PC-3 (cell line): ENCODE results near the gene TMEM190. TPM values are rescaled to one million over a fixed set of nuclear protein-coding genes. Genes with fewer than 3 reads are reported as not detected.

Experiments
- ATAC-seq: fragments of 200-7000 bp; cut with Tn5 transposase; 2 replicates; pipeline ENCODE4 v1.9.1; 2020; ENCODE audit warnings: mild to moderate bottlenecking, moderate library complexity
- BruUV-seq: library from RNA; stranded (reverse); fragments of 400-500 nt; replicated peaks from 2 replicates; lab custom pipeline; 2021; lab: Mats Ljungman, UMichigan
- CTCF ChIA-PET: fragments of 300-600 bp; sonication (Branson Sonifier 250); formaldehyde crosslinking; loops from one replicate; lab custom pipeline; 2022; ENCODE audit warnings: antibody characterized with exemption; lab: Charles Lee
- POLR2A ChIA-PET: fragments of 300-600 bp; sonication (Branson Sonifier 250); formaldehyde crosslinking; loops from one replicate; lab custom pipeline; 2022; ENCODE audit warnings: antibody characterized with exemption; ENCODE audit not compliant: unreplicated experiment; lab: Charles Lee
- DNase-seq: peaks from one replicate; pipeline ENCODE4 v3.0.0-alpha.2; 2015
- H2AFZ ChIP-seq: fragments of 300-600 bp; sonication (generic); 2 replicates; pipeline ENCODE4 v1.6.0; 2016; ENCODE audit warnings: antibody characterized with exemption, low read length
- H3F3A ChIP-seq: fragments of 300-600 bp; sonication (generic); one replicate; pipeline ENCODE4 v1.6.0; 2017; ENCODE audit warnings: antibody characterized with exemption, low read length, control low read depth, mild to moderate bottlenecking; ENCODE audit not compliant: unreplicated experiment
- H3K27ac ChIP-seq: fragments of 300-600 bp; sonication (generic); 2 replicates; pipeline ENCODE4 v1.5.1; 2016; ENCODE audit warnings: mild to moderate bottlenecking, low read length
- H3K27me3 ChIP-seq: fragments of 300-600 bp; sonication (generic); 2 replicates; pipeline ENCODE4 v1.6.1; 2016; ENCODE audit warnings: low read length, mixed read lengths
- H3K36me3 ChIP-seq: fragments of 300-600 bp; sonication (generic); 2 replicates; pipeline ENCODE4 v1.6.1; 2016; ENCODE audit warnings: low read depth, mixed run types, low read length, mixed read lengths
- H3K4me1 ChIP-seq: fragments of 300-600 bp; sonication (generic); 2 replicates; pipeline ENCODE4 v1.5.1; 2016; ENCODE audit warnings: low read length; ENCODE audit not compliant: insufficient read depth
- H3K4me2 ChIP-seq: fragments of 300-600 bp; sonication (generic); 2 replicates; pipeline ENCODE4 v1.6.0; 2016; ENCODE audit warnings: low read length
- H3K4me3 ChIP-seq: fragments of 300-600 bp; sonication (generic); 2 replicates; pipeline ENCODE4 v1.5.1; 2016; ENCODE audit warnings: mild to moderate bottlenecking, low read length, mixed read lengths
- H3K79me2 ChIP-seq: fragments of 300-600 bp; sonication (generic); 2 replicates; pipeline ENCODE4 v1.6.1; 2017; ENCODE audit warnings: low read length, mixed read lengths
- H3K9ac ChIP-seq: fragments of 300-600 bp; sonication (generic); 2 replicates; pipeline ENCODE4 v1.6.0; 2016; ENCODE audit warnings: mild to moderate bottlenecking, low read length
- H3K9me2 ChIP-seq: fragments of 300-600 bp; sonication (generic); replicated peaks from 2 replicates; pipeline ENCODE4 v1.6.1; 2016; ENCODE audit warnings: mixed run types, low read length, mixed read lengths
- H3K9me3 ChIP-seq: fragments of 300-600 bp; sonication (generic); 2 replicates; pipeline ENCODE4 v1.6.1; 2016; ENCODE audit warnings: low read length, mixed read lengths
- H4K20me1 ChIP-seq: fragments of 300-600 bp; sonication (generic); 2 replicates; pipeline ENCODE4 v1.6.1; 2016; ENCODE audit warnings: low read length, mixed read lengths
- EZH2 ChIP-seq: fragments of 300-600 bp; sonication (generic); IDR thresholded peaks from one replicate; pipeline ENCODE4 v1.6.1; 2017; ENCODE audit warnings: antibody characterized with exemption, mild to moderate bottlenecking, low read length; ENCODE audit not compliant: unreplicated experiment
- EZH2phosphoT487 ChIP-seq: fragments of 300-600 bp; sonication (generic); IDR thresholded peaks from 2 replicates; pipeline ENCODE4 v1.6.1; 2018; ENCODE audit warnings: mild to moderate bottlenecking, antibody characterized with exemption, low read length, borderline replicate concordance
- intact Hi-C: fragments of 100-400 bp; cut with micrococcal nuclease; formaldehyde crosslinking; loops from 2 replicates; pipeline ENCODE4 v1.9.0; 2023
- total RNA-seq: library from RNA; depleted of rRNA; stranded (reverse); fragments of >200 nt; gene quantifications from 2 replicates; pipeline ENCODE4 v1.2.3, GENCODE V29; 2014
- TF ChIP-seq, protein P1 (sequence below): fragments of 300-600 bp; sonication (generic); conservative IDR thresholded peaks from 2 replicates; pipeline ENCODE4 v1.5.1; 2017; ENCODE audit warnings: antibody characterized with exemption, low read depth, mild to moderate bottlenecking, low read length

TMEM190 gene
- total RNA-seq, 1 experiment from 2014 or later: not detected

DNA sequence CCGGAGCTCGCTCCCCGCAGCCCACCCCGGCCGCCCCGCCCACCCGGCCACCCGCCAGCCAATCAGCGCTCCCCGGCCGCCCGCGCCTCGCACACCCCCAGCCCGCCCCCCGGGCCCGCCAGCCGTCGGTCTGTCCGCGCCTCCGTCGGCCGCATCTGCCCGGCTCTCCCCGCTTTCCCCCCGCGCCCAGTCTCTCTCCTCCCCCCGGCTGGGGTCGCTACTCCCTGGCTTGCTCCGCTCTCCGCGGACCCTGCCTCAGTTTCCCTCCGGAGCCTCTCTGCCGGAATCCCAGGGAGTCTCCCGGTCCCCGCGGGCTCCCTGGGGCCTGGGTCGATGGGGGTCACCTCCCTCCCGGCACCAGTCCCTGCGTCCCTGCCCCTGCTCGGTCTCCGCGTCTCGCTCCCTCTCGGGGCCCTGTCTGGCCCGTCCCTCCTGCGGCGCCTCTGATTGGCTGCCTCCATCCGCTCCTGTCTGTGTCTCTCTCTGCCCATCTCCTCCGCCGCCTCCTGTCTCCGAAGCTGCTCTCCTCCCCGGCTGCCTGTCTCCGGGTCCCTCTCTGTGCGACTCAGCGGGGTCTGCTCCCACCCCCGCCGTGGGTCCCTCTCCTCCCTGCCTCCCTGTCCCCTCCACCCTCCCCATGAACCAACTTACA is 6.8 kb upstream of the TMEM190 start:
- no peaks in the 10 kb centered on the region for H4K20me1 ChIP-seq
- no peaks in the 10 kb centered on the region for H3K79me2 ChIP-seq
- no peaks in the 10 kb centered on the region for H3K36me3 ChIP-seq
- H3K4me1 ChIP-seq: peaks cover 44% of the 10 kb centered on the region
- peaks cover 5% of the 10 kb centered on the region for H3F3A ChIP-seq
- DNase-seq (peak; percentile 72), ATAC-seq (peak; percentile 68)
- BruUV-seq: no TSS peak
- no peaks in the 10 kb centered on the region for H3K9me2 ChIP-seq
- H3K9me3 ChIP-seq: no peaks in the 10 kb centered on the region
- ChIA-PET POLR2A (no interaction called here), CTCF (interaction anchor here (0.6 kb wide), 1 partner anchor 733 kb away, joined by 20 read pairs; no protein-coding TSS in a partner anchor)
- peak overlapping the region; percentile 77 for H3K4me3 ChIP-seq
- peak overlapping the region; percentile 14; the same call in 1 of the 2 replicates for H3K27ac ChIP-seq
- H2AFZ ChIP-seq: peak overlapping the region; percentile 58
- H3K4me2 ChIP-seq: peak overlapping the region; percentile 95
- H3K9ac ChIP-seq: peak overlapping the region; percentile 63
- no peaks in the 10 kb centered on the region for H3K27me3 ChIP-seq
- intact Hi-C loops: loop anchor here (5.0 kb wide), 1 partner anchor 67 kb away; no protein-coding TSS in a partner anchor
- TF ChIP-seq EZH2phosphoT487 (no peak), EZH2 (no peak)
- TF ChIP-seq, protein P1, sequence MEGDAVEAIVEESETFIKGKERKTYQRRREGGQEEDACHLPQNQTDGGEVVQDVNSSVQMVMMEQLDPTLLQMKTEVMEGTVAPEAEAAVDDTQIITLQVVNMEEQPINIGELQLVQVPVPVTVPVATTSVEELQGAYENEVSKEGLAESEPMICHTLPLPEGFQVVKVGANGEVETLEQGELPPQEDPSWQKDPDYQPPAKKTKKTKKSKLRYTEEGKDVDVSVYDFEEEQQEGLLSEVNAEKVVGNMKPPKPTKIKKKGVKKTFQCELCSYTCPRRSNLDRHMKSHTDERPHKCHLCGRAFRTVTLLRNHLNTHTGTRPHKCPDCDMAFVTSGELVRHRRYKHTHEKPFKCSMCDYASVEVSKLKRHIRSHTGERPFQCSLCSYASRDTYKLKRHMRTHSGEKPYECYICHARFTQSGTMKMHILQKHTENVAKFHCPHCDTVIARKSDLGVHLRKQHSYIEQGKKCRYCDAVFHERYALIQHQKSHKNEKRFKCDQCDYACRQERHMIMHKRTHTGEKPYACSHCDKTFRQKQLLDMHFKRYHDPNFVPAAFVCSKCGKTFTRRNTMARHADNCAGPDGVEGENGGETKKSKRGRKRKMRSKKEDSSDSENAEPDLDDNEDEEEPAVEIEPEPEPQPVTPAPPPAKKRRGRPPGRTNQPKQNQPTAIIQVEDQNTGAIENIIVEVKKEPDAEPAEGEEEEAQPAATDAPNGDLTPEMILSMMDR: no peak

DNA sequence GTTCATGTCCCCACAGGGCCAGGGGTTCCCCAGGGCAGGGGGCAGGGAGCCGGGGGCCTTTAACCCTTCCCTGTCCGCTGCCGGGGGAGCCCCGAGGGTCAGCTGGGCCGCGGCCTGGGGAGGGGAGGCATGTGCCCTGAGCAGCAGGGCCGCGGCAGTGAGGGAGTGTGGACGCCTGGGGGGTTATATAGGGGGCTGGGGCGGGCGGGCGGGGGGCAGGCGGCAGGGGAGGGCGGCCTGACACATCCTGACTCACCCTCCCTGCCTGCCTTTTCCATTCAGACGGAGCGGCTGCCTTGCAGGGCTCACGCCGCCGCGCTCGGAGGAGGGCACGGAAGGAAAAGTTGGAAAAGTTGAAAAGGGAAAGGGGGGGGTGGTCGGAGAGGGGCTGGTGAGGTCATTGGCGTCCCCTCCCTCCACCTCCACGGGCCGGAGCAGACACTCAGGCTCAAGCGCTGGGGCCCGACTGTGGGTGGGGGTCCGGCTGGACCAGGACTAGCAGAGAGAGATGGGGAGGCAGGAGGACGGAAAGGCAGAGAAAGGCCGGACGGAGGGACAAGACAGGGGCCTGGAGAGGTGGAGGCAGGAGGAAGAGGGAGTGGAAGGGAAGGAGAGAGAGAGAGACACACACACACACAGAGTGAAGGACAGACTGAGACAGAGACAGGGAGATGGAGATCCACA is 6.2 kb upstream of the TMEM190 start, which contains the start of gene IL11:
Gene IL11 (minus strand): TSS at position 159 of the 684 bp plus-strand sequence. CDS start 153 bp downstream, at position 6.
- Histone ChIP-seq H3K79me2 (no peaks in the 10 kb centered on the region), H3K9me3 (no peaks in the 10 kb centered on the region), H3K27me3 (no peaks in the 10 kb centered on the region), H3K9me2 (no peaks in the 10 kb centered on the region), H2AFZ (peak within 1 kb of the TSS; percentile 66), H3K36me3 (no peaks in the 10 kb centered on the region), H3K4me1 (peaks cover 44% of the 10 kb centered on the region), H3K27ac (peak within 1 kb of the TSS; percentile 14; the same call in 1 of the 2 replicates), H3F3A (peaks cover 5% of the 10 kb centered on the region), H4K20me1 (no peaks in the 10 kb centered on the region), H3K4me2 (peak within 1 kb of the TSS; percentile 98), H3K4me3 (peak within 1 kb of the TSS; percentile 77), H3K9ac (peak within 1 kb of the TSS; percentile 63)
- TF ChIP-seq EZH2 (no peak), EZH2phosphoT487 (no peak)
- TF ChIP-seq, protein P1: no peak
- ATAC-seq (peak; percentile 45), DNase-seq (peak; percentile 63)
- POLR2A ChIA-PET: no interaction called here
- intact Hi-C loops: loop anchor here (5.0 kb wide), 1 partner anchor 68 kb away; no protein-coding TSS in a partner anchor
- CTCF ChIA-PET: no interaction called here
- BruUV-seq: no TSS peak
